ENCODE measurements around the gene KRT20.

The KRT20 gene

GRCh38 chr17:40910441-40910841 is 25.4 kb upstream of the KRT20 start:
- no peaks in the 10 kb centered on the region for H3K9me3 ChIP-seq (ENCODE audit: insufficient read depth, low read length)
- H3K79me2 ChIP-seq (ENCODE audit: low read length) = no peaks in the 10 kb centered on the region
- H3K4me2 ChIP-seq (ENCODE audit: low read length) = no peak overlapping the region
- peaks cover 18% of the 10 kb centered on the region for H3K4me1 ChIP-seq (ENCODE audit: low read length)
- no peak for TF ChIP-seq CTCF (IDR thresholded peaks at IDR 0.05; ENCODE audit: low read depth, low read length)
- TF ChIP-seq EZH2phosphoT487 (IDR thresholded peaks at IDR 0.05; ENCODE audit: low read depth) = no peak
- no peak overlapping the region for H3K4me3 ChIP-seq (ENCODE audit: low read length)
- no peak overlapping the region for H2AFZ ChIP-seq (ENCODE audit: low read depth, low read length)
- H3K27me3 ChIP-seq (ENCODE audit: low read depth, low read length) = peaks cover 21% of the 10 kb centered on the region
- H3K9ac ChIP-seq (ENCODE audit: low read length) = no peak overlapping the region
- H3K27ac ChIP-seq (ENCODE audit: low read length) = no peak overlapping the region
- H4K20me1 ChIP-seq (ENCODE audit: insufficient read depth, low read length) = no peaks in the 10 kb centered on the region
- H3K36me3 ChIP-seq (replicated peaks; ENCODE audit: low read depth, low read length) = no peaks in the 10 kb centered on the region

DNA sequence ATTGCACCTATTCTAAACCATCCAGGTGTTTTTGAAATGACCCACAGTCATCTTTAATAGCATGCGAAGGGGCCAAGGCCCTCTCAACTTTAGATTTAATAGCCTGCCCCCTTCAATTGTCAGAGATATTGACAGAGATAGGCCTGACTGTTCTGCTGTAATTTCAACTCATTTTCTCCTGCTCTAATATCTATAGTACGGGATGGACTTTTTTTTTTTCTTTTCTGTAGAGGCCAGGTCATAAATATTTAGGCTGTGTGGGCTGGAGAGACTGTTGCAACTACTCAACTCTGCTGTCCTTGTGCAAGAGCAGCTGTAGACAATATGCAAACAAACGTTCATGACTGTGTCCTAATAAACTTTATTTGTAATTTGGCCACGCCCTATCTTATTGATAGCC is 24.7 kb upstream of the KRT20 start:
- no peak overlapping the region for H3K4me3 ChIP-seq (ENCODE audit: low read length)
- no peaks in the 10 kb centered on the region for H3K79me2 ChIP-seq (ENCODE audit: low read length)
- no peaks in the 10 kb centered on the region for H4K20me1 ChIP-seq (ENCODE audit: insufficient read depth, low read length)
- H3K4me1 ChIP-seq (ENCODE audit: low read length) = peaks cover 11% of the 10 kb centered on the region
- no peak overlapping the region for H3K27ac ChIP-seq (ENCODE audit: low read length)
- peaks cover 21% of the 10 kb centered on the region for H3K27me3 ChIP-seq (ENCODE audit: low read depth, low read length)
- H2AFZ ChIP-seq (ENCODE audit: low read depth, low read length) = no peak overlapping the region
- H3K36me3 ChIP-seq (replicated peaks; ENCODE audit: low read depth, low read length) = no peaks in the 10 kb centered on the region
- TF ChIP-seq EZH2phosphoT487 (IDR thresholded peaks at IDR 0.05; ENCODE audit: low read depth) = no peak
- TF ChIP-seq CTCF (IDR thresholded peaks at IDR 0.05; ENCODE audit: low read depth, low read length) = no peak
- H3K9me3 ChIP-seq (ENCODE audit: insufficient read depth, low read length) = no peaks in the 10 kb centered on the region
- no peak overlapping the region for H3K9ac ChIP-seq (ENCODE audit: low read length)
- no peak overlapping the region for H3K4me2 ChIP-seq (ENCODE audit: low read length)

- no peak overlapping the region for H3K4me3 ChIP-seq (ENCODE audit: low read length)
- no peaks in the 10 kb centered on the region for H3K79me2 ChIP-seq (ENCODE audit: low read length)
- TF ChIP-seq CTCF (IDR thresholded peaks at IDR 0.05; ENCODE audit: low read depth, low read length) = peak; percentile 81
- TF ChIP-seq EZH2phosphoT487 (IDR thresholded peaks at IDR 0.05; ENCODE audit: low read depth) = no peak
- H4K20me1 ChIP-seq (ENCODE audit: insufficient read depth, low read length) = no peaks in the 10 kb centered on the region
- H3K36me3 ChIP-seq (replicated peaks; ENCODE audit: low read depth, low read length) = no peaks in the 10 kb centered on the region
- H3K9me3 ChIP-seq (ENCODE audit: insufficient read depth, low read length) = no peaks in the 10 kb centered on the region
- peaks cover 7% of the 10 kb centered on the region for H3K4me1 ChIP-seq (ENCODE audit: low read length)
- H3K9ac ChIP-seq (ENCODE audit: low read length) = no peak overlapping the region
- no peak overlapping the region for H3K27ac ChIP-seq (ENCODE audit: low read length)
- H3K4me2 ChIP-seq (ENCODE audit: low read length) = no peak overlapping the region
- H3K27me3 ChIP-seq (ENCODE audit: low read depth, low read length) = peaks cover 20% of the 10 kb centered on the region
- H2AFZ ChIP-seq (ENCODE audit: low read depth, low read length) = no peak overlapping the region
Observed at GRCh38 chr17:40909351-40909750, 24.3 kb upstream of the KRT20 start.

GRCh38 chr17:40906613-40907012 is 21.6 kb upstream of the KRT20 start:
- H3K4me3 ChIP-seq (ENCODE audit: low read length) = no peak overlapping the region
- H3K27me3 ChIP-seq (ENCODE audit: low read depth, low read length) = peaks cover 18% of the 10 kb centered on the region
- peaks cover 8% of the 10 kb centered on the region for H3K36me3 ChIP-seq (replicated peaks; ENCODE audit: low read depth, low read length)
- no peaks in the 10 kb centered on the region for H3K79me2 ChIP-seq (ENCODE audit: low read length)
- H4K20me1 ChIP-seq (ENCODE audit: insufficient read depth, low read length) = no peaks in the 10 kb centered on the region
- no peak overlapping the region for H3K4me2 ChIP-seq (ENCODE audit: low read length)
- H2AFZ ChIP-seq (ENCODE audit: low read depth, low read length) = no peak overlapping the region
- H3K9ac ChIP-seq (ENCODE audit: low read length) = no peak overlapping the region
- no peaks in the 10 kb centered on the region for H3K9me3 ChIP-seq (ENCODE audit: insufficient read depth, low read length)
- H3K4me1 ChIP-seq (ENCODE audit: low read length) = peaks cover 28% of the 10 kb centered on the region
- no peak for TF ChIP-seq EZH2phosphoT487 (IDR thresholded peaks at IDR 0.05; ENCODE audit: low read depth)
- TF ChIP-seq CTCF (IDR thresholded peaks at IDR 0.05; ENCODE audit: low read depth, low read length) = no peak
- H3K27ac ChIP-seq (ENCODE audit: low read length) = no peak overlapping the region

Data from OCI-LY3 (cell line).